Stimulated activated CD8-positive, alpha-beta memory T cell treated with anti-CD3 and anti-CD28 coated beads, Interleukin-4, amount 100 ng/mL, for 1 hour (primary cell): Measurements from ENCODE around the gene ITIH3.

ENCODE experiments used
- DNase-seq, 2 donors: peaks; one replicate each; pipeline ENCODE4 v3.0.0-alpha.2; 2020; ENCODE audit warnings: low read depth in 2 of 2, low spot score in 1 of 2

The ITIH3 gene

DNA sequence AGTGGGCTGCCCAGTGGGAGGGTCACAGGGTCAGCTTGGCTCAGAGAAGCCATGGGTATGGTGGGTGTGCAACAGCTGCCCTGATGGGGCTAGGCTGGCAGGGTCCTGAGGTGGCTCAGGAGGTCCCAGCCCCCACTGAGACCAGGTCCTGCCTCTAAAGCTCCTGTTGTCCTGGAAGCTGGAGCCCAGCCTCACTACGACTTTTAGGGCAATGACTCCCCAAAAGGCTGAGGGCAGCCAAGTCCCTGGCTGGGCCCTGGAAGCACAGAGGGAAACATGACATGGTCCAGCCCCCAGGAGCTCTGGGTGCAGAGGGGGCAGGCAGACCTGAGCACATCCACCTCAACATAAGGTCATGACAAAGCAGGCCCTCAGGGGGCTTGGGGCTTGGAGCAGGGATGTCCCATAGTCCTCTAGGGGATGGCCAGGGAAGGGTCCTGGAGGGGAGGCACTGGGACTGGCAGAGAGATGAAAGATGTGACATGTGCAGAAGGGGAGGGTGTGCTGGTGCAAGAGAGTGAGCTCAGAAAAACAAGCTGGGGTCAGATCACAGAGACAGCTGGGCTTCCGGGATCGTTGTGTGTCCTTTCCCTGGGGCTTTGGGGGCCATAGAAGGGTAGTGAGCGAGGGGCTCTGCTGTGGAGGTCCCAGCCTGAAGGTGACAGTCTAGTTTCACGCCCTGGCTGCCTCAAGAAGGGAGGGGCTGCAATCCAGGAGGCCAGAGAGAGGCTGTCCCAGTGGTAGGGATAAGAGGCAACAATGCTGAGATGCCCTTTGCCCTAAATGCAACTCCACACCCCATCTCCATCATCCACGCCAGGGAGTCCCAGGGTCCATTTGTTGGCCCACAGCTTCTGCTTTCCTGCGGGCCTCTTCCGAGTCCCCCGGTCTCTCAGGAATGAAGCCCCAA lies 639 bp upstream of the ITIH3 start:
- DNase-seq: no peak

DNA sequence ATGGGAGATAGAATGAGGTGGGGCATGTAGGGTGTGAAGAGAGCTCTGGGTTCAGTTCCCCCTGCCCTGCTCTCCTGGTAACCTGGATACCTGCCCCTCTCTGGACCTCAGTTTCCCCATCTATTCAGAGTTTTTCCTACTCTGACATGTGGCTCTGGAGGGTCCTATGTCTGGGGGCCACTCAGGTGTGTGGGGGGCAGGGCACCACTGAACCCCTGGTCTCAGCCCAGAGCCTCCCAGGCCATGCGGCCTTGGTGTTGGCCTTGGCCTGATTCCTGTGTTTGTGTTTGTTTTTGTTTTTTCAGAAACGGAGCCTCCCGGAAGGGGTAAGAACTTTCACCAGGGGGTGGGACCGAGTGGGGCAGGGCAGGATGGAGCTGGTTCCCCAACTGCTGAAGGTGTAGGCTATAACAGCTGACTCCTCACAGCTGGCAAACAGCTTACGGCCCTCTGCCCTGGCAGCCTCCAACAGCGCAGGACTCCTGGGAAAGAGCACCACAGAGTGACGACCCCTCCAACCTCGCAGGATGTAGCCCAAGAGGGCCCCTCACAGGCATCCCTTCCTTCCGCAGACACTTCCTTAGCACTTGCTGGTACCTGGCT lies 803 bp downstream of the ITIH3 start:
- DNase-seq: no peak

DNA sequence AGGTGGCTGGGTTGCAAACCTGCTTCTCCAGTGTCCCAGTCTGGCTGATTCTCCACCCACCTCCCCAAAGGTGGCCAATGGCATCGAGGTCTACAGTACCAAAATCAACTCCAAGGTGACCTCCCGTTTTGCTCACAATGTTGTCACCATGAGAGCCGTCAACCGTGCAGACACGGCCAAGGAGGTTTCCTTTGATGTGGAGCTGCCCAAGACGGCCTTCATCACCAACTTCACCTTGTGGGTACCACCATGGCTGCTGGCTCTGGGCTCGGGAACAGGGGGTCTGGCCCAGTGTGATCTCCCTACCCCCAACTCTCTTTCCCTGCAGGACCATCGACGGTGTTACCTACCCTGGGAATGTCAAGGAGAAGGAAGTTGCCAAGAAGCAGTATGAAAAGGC lies 1.8 kb downstream of the ITIH3 start:
- DNase-seq: no peak

DNA sequence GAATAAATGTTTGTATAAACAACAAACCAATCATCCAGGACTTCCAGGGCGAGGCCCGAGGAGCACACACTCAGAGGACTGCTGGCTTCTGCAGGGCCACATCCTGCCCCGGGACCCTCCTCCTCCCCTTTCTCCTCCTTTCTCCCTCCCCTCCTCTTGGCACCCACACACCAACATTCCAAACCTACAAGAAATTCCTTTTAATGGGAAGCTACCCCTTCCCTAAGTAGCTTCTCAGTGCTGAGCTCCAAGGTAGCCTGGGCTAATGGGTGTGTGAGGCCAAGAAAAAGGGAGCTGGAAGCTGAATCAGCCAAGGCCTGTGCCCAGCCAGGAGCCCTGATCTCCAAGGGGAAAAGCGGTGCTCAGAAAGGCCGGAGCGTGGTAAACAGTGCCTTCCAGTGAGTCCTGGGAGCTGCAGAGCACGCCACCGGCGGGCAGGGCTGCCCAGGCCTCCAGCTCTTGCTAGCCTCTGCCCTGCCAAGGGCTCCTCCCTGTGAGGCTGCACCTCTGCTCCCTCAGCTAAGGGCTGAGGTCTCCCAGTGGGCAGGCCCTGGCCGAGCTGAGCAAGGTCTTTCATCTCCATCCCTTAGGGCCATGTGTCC lies 3.9 kb downstream of the ITIH3 start:
- no peak for DNase-seq

DNA sequence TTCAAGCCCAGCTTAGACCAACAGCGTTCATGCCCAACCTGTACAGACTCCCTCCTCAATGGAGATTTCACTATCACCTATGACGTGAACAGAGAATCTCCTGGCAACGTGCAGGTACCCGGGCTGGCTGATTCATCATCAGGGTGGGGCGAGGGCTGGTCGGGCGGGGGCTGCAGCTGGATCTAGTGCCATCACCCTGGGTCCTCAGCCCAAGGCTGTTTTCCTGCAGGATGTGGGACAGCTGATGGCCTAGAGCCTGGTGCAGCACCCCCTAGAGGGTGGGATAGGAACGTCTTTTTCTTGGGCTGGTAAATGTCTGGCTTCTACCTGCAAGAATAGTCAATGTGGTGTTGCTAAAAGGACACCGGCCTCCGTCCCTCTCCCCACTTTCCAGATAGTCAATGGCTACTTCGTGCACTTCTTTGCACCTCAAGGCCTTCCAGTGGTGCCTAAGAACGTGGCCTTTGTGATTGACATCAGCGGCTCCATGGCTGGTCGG lies 4.4 kb downstream of the ITIH3 start:
- DNase-seq: no peak

DNA sequence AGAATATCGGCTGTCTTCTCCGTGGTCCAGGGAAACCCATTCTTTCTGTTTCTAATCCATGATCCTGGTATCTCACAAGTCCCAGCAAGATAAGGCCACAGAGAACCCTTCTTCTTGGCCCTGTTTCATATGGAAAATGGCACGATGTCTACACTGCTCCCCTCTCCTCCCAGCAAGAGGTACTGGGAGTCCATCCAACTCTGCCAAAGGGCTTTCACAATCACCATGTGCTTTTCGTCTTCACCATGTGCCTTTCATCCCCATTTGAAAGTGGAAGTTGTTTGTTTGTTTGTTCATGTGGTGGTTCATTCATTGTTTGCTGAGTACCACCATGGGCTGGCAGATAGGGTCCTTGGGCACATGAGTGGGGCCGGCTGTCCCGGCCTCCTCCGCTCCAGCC lies 5.5 kb downstream of the ITIH3 start:
- DNase-seq: no peak

DNA sequence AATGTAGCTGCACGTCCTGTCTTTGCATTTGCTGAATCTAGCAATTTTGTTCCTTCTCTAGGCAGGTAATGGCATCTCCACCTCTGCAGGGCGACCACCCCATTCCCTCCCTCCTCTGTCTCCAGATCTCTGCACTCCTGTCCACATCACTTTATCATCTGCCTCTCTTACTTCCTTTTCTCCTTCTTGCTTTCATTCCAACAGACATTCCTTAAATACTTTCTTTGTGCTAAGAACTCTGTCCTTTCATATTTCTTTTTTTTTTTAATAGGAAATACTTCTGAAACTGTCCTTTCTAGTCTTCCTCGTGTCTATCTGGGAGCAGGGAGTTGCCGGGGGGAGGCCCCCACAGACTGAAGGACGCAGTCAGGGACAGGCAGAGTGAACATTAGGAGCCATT lies 7.2 kb downstream of the ITIH3 start:
- no peak for DNase-seq

DNA sequence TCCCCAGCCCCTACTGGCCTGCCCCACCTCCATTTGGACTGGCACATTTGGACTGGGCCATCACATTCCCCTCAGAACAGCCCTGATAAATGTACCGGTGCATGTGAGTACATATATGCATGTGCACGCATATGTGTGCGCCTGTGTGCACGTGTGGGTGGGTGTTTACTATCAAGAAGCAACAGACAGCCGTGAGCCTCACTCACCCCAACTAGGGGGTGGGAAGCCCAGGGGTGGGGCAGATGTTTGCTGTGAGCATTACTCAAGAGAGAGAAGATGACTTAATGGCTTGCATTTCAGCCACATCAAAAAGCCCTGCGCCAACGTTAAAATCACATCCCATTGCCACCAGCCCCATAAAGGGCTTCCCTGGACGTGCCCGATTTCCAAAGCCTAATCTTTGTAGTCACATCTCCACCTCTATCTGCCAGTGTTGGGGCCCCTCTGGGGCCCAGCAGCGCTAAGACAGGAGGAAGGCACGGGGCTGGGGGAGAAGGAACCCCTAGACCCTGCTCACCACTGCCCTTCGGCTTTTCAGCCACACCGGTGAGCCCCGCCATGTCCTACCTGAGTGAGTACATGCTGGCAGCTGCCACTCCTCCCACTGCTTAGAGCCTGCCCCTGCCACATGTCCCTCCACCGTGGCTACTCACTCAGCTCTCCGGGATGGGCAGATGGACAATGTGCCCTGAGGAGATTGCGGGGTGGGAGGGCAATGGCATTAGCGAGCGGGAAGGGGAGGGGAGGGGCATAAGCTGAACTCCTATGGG lies 10.9 kb downstream of the ITIH3 start:
- DNase-seq: no peak

DNA sequence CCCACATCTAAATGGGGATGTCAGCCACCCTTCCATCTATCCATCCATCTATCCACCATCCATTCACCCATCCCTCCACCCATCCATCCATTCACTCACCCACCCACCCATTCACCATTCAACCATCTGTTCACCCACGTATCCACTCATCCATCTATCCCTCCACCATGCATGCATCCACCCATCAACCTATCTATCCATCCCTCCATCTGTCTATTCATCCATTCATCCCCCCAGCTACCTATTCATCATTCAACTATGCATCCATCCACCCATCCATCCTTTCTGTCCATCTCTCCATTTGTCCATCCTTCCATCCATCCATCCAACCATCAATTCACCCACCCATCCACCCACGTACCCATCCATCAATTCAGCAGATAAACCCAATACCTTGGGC lies 14.6 kb downstream of the ITIH3 start:
- DNase-seq: no peak

DNA sequence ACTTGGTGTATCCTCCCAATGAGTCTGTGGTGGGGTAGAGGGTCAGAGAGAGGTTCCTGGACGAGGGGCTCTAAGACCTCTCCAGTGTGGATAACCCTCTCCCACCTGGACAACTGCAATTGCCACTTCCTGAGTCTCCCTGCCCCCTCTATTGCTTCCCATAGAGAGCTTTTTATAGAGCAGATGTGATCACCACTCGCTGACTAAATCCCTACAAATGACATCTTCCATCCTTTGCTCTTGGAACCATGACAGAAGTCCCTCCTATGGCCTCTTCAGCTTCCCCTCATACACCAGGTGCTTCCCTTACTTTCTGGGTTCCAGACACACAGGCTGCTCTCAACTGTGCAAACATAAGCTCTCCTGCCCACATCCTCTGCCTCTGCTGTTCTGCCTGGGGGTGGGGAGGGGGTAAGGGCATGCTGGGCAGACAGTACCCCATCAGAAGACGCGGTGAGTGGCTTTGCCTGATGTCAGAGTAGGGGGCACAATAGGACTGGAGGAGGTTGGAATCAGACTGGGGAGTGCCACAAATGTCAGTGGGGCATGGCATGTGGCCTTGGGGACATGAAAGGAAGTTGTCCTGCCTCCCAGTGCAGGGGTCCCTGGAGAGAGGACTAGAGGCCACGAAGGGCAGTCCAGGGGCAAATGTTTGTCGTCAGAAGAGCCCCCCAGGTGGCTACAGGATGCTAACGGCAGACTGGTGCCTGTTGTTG lies 15.2 kb downstream of the ITIH3 start:
- no peak for DNase-seq

DNA sequence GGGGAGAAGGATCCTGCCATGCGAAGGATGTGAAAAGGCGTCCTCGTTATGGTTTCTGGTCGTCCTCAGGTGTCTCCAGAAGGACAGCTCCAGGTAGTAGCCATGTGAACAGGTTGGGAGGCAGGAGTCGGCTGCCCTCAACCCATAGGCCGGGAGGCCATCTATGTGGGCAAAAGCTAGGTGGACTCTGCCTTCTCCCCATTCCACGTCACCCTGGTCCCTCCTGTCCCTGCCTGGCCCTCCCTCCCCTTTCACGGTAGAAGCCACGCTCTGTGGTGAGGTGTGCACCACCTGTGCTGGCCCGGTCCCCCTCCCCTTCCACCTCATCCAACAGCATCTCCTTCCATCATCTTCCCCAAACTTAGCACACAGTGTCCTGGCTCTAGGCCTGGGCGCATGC lies 16.3 kb downstream of the ITIH3 start:
- no peak for DNase-seq

DNA sequence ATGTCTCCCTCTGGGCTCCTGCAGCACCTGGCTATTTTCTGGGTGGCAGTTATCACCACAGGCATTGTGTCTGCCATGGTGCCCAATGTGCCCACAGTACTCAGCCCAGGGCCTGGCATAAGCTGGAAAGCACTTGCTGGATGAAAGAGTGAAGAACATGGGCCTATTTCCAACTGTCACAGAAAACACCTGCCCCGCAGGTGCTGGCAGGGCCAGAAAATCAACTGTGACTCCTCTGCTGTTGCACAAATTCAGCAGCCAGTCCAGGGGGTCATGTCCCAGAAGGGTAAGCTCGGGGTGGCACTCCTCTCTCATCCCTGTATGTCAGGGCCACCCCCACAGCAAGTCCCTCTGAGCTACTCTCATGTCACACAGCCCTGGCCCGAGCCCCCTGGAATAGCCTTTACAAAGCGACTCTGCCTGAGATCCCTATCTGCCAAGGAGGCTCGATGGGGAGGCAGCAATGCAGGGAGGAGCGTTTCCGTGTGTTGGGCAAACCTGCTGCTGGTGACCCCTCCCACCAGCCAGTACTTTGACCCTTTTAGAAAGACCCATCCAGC lies 16.9 kb downstream of the ITIH3 start:
- no peak for DNase-seq

DNA sequence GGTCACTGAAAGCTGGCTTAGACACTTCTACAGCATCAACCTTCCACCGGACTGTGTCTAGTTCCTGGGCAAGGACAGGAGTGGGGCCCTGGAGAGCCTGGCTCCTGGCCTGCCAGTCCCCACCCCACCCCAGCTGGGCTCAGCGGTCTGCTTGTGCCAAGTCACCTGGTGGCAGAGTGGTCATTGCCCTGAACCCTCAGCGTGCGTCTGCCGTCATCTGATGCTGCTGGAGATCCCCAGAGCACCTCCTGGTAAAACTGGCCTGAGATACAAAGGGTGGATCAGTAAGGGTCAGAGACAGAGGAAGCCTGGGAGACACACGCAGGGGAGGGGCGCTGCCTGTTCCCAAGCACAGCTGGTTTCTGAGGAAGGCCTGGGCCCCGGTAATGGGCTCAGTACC lies 19.2 kb downstream of the ITIH3 start:
- no peak for DNase-seq

DNA sequence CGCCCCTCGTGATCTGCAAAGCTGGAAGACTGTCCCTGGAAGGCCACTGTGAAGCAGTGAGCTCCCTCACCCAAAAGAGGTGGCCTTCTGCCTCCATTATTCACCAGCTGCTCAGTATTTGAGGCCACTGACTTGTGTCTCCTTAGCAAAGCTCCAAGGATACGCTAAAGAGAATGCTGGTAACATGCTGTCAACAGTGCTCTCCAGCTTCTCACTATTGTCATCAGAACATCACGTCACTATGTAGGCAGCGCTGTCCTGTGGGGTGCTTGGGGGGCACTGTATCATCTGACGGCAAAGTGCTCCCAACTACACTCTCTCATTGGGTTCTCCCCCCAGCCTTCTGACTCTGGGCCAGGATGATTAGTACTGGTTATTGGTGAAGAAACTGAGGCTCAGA lies 21.6 kb downstream of the ITIH3 start:
- DNase-seq: no peak

DNA sequence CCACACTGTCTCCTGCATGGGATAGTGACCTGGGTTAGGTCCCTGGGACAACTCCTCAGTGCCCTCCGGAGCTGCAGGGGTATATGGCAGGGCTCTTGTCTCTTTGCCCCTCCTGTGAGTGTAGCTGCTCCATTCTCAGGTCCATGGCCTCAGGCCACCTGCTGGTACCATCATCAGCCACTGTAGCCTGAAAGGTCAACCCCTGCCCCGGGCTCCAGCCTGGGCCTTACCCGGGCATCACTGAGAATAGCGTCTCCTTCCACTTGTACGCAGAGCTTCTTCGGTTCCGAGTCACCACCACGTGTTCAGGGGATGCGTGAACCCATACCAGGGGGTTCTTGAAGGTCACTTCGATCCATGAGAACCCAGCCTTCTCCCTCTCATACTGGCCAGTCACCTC lies 22.1 kb downstream of the ITIH3 start:
- no peak for DNase-seq

DNA sequence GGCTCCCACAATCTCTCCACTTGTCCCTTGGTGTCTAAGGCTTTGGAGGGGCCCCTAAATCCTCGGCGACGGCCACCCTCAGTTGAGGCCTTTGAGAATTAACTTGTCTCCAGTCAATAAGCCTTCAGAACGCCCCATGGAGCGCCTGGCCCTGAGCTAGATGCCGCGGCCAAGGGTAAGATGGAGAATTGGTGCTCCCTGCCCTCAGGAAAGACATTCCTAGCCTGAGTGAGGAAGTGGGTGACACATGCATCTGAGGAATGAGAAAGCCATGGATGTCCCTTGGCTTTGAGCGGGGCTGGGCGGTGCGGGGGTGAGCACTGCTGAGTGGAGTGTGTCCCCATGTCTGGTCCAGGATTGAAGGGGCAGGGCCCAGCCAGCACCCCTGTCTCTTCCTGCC lies 22.6 kb downstream of the ITIH3 start:
- no peak for DNase-seq

DNA sequence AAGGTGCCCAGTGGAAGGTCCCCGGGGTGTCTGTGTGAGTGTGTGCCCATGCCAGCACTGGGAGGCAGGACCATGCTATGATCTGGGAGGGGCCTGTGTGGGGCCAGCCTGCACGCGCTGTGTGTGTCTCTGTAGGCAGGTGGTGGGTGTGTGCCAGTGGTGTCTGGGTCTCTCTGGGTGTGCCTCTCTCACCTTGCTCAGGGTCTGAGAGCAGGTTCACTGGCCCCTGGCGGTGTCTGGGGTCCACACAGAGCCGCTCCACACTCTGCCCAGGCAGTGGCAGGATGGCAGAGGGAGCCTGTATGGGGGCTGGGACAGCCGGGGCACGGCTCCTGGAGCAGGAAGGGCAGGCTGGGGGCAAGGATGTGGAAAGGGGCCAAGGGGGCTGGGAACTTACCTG lies 23.3 kb downstream of the ITIH3 start:
- DNase-seq: no peak

DNA sequence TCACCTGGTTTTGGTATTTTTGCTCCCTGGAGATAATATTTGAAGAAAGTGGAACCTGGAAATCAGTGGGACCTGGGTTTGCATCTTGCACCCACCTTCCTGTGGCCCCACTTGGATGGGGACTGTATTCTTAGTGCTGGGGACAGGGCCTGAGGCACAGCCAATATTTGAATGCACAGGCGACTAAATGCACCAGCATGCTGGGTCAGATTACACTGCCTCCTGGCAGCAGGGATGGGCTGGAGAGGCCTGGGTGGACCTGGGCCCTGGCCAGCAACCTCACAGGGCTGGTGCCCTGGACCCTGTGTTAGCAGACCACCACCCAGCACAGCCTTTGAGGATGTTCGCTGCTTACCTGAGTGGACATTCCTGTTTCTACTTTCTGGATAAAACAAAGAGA lies 25.3 kb downstream of the ITIH3 start:
- DNase-seq: no peak

DNA sequence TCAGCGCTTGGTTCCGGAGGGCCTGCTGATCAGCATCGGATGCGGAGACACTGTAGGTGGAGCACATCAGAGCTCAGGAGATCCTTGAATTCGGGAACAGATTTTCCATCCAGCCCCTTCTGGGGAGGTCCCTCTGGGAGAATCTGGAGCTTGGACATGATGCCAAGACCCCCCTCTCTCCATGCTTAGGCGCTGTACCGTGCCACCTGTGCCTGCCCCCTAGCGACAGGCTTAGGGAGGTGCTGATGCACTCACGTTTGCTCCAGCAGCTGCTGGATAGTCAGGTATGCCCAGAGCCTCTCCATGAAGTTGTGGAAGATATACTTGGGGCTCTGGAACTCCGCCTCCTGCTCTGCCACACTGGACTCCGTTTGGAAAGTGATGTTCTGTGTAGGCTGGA lies 26.1 kb downstream of the ITIH3 start:
- no peak for DNase-seq

DNA sequence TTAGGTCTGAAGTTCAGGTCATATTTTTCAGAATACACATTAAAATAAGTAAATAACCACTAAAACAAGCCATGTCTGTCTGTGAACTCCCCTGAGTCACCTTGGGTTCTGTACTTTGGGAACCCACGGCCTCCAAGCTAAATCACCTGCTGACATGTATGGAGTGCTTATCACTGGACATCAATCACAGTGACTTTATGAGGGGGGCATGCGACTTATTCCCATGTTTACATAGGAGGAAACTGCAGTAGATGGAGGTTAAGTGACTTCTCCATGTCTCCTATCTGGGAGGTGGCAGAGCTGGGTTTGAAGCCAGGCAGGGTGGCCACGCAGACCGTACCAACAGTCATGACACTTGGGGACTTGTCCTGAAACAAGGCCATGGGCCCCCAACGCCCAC lies 27.8 kb downstream of the ITIH3 start:
- no peak for DNase-seq

DNA sequence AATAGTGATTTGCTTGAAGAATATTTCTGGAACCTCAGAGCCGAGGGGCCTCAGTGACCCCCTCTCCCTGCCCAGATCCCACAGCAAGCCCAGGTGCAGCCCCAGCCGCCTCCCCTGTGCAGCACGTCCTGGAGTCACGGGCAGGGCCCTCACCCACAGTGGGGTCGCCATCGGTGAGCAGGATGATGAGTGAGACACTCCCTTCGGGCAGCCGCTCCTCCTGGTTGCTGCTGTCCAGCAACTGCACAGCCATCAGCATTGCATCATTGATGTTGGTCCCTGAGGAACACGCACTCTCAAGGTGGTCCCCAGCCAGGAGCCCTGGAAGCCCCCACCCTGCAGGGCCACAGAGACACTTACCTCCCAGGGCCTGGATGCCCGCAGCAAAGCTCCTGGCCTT lies 29.4 kb downstream of the ITIH3 start:
- no peak for DNase-seq
